Endodermal cell (in vitro differentiated cells): ENCODE data around the gene GAA. TPM values are rescaled to one million over a fixed set of nuclear protein-coding genes. Genes with fewer than 3 reads are reported as not detected.

Experiments
- DNase-seq: peaks from one replicate; pipeline ENCODE4 v3.0.0-alpha.2; 2017
- H3K27ac ChIP-seq: 2 replicates; pipeline ENCODE4 v1.5.1; 2013; ENCODE audit warnings: mild to moderate bottlenecking, low read depth, low read length, moderate library complexity
- H3K27me3 ChIP-seq: 2 replicates; pipeline ENCODE4 v1.6.1; 2013; ENCODE audit warnings: mild to moderate bottlenecking, low read length, moderate library complexity; ENCODE audit not compliant: insufficient read depth, control insufficient read depth, poor library complexity, severe bottlenecking
- H3K36me3 ChIP-seq: 2 replicates; pipeline ENCODE4 v1.7.0; 2013; ENCODE audit warnings: mild to moderate bottlenecking, low read length, moderate library complexity; ENCODE audit not compliant: control insufficient read depth, insufficient read depth
- H3K4me1 ChIP-seq: one replicate; pipeline ENCODE4 v1.7.0; 2013; ENCODE audit warnings: low read length; ENCODE audit not compliant: control insufficient read depth, insufficient read depth
- H3K4me3 ChIP-seq: 2 replicates; pipeline ENCODE4 v1.5.1; 2013; ENCODE audit warnings: mild to moderate bottlenecking, low read length, moderate library complexity
- H3K9ac ChIP-seq: 2 replicates; pipeline ENCODE4 v1.6.1; 2013; ENCODE audit warnings: mild to moderate bottlenecking, low read length, moderate library complexity; ENCODE audit not compliant: poor library complexity, severe bottlenecking; ENCODE audit errors: extremely low read depth
- H3K9me3 ChIP-seq: 2 replicates; pipeline ENCODE4 v1.6.1; 2013; ENCODE audit warnings: mild to moderate bottlenecking, low read length, moderate library complexity; ENCODE audit not compliant: control insufficient read depth
- H3K27ac Mint-ChIP-seq: 2 replicates; pipeline ENCODE4 v1.8.0; 2020; ENCODE audit warnings: mixed read lengths
- H3K27me3 Mint-ChIP-seq: 2 replicates; pipeline ENCODE4 v1.8.0; 2021; ENCODE audit warnings: mild to moderate bottlenecking, mixed read lengths; ENCODE audit not compliant: insufficient read depth
- H3K36me3 Mint-ChIP-seq: 2 replicates; pipeline ENCODE4 v1.8.0; 2020; ENCODE audit warnings: low read depth, mixed read lengths
- H3K4me1 Mint-ChIP-seq: 2 replicates; pipeline ENCODE4 v1.8.0; 2020; ENCODE audit warnings: mixed read lengths
- H3K4me3 Mint-ChIP-seq: 2 replicates; pipeline ENCODE4 v1.8.0; 2020; ENCODE audit warnings: mild to moderate bottlenecking, moderate library complexity, mixed read lengths
- H3K9me3 Mint-ChIP-seq: 2 replicates; pipeline ENCODE4 v1.8.0; 2020; ENCODE audit warnings: mild to moderate bottlenecking, mixed read lengths
- CTCF ChIP-seq: fragments of 200-600 bp; sonication (generic); conservative IDR thresholded peaks from 2 replicates; pipeline ENCODE4 v1.5.0; 2021; ENCODE audit warnings: antibody characterized with exemption, mild to moderate bottlenecking
- WGBS, 2 experiments: methylation state at CpG; one replicate each; pipeline versions ENCODE4 v1.1.5 to v1.1.7; 2013; ENCODE audit warnings: missing lambda C conversion rate in 2 of 2, mixed read lengths in 1 of 2; ENCODE audit not compliant: insufficient coverage in 1 of 2, insufficient read length in 1 of 2; 5-methylcytosine and 5-hydroxymethylcytosine counted together
- total RNA-seq, 2 donors: library from RNA; stranded (reverse); fragmentation: NEBNext Ultra II Directional in 1 of 2; extraction: Animal tissue kit (Norgen Biotek cat#: 25700) in 1 of 2; gene quantifications; 2 replicates in 1 of 2; 3 replicates in 1 of 2; pipeline ENCODE4 v1.2.1, GENCODE V29; 2021

The GAA gene
- total RNA-seq, 2 donors from 2014 or later = 46.4 to 72.3 TPM

- 87 to 95% methylated on average over 5 to 8 of the region's 9 CpGs for WGBS, 2 experiments
- Mint-ChIP-seq H3K36me3 (peaks cover 9% of the 10 kb centered on the region), H3K4me1 (peaks cover 11% of the 10 kb centered on the region), H3K4me3 (no peak overlapping the region), H3K27ac (no peak overlapping the region), H3K27me3 (no peaks in the 10 kb centered on the region), H3K9me3 (peaks cover 8% of the 10 kb centered on the region)
- no peak for DNase-seq
- Histone ChIP-seq H3K4me3 (no peak overlapping the region), H3K27me3 (no peaks in the 10 kb centered on the region), H3K9ac (no peak overlapping the region), H3K27ac (peak overlapping the region; percentile 36), H3K4me1 (peaks cover 6% of the 10 kb centered on the region), H3K36me3 (no peaks in the 10 kb centered on the region), H3K9me3 (peaks cover 10% of the 10 kb centered on the region)
- TF ChIP-seq CTCF = no peak
Measured at GRCh38 chr17:80119839-80120238, 18.5 kb downstream of the GAA start.

GRCh38 chr17:80122026-80122575 lies 20.7 kb downstream of the GAA start:
- Histone ChIP-seq H3K36me3 (no peaks in the 10 kb centered on the region), H3K9ac (no peak overlapping the region), H3K4me3 (no peak overlapping the region), H3K9me3 (no peaks in the 10 kb centered on the region), H3K27me3 (no peaks in the 10 kb centered on the region), H3K4me1 (peaks cover 6% of the 10 kb centered on the region), H3K27ac (no peak overlapping the region)
- Mint-ChIP-seq H3K36me3 (no peaks in the 10 kb centered on the region), H3K4me1 (peaks cover 11% of the 10 kb centered on the region), H3K27me3 (no peaks in the 10 kb centered on the region), H3K4me3 (no peak overlapping the region), H3K27ac (no peak overlapping the region), H3K9me3 (no peaks in the 10 kb centered on the region)
- no peak for DNase-seq
- no peak for TF ChIP-seq CTCF
- WGBS, 2 experiments = 90 to 96% methylated on average over 17 of the region's 17 CpGs

- no peak overlapping the region for H3K4me3 Mint-ChIP-seq
- Histone ChIP-seq H3K27ac (no peak overlapping the region), H3K36me3 (no peaks in the 10 kb centered on the region), H3K9me3 (no peaks in the 10 kb centered on the region), H3K4me3 (no peak overlapping the region), H3K27me3 (no peaks in the 10 kb centered on the region), H3K9ac (no peak overlapping the region), H3K4me1 (peaks cover 6% of the 10 kb centered on the region)
- no peaks in the 10 kb centered on the region for H3K27me3 Mint-ChIP-seq
- H3K27ac Mint-ChIP-seq = no peak overlapping the region
- TF ChIP-seq CTCF = no peak
- H3K9me3 Mint-ChIP-seq = no peaks in the 10 kb centered on the region
- no peaks in the 10 kb centered on the region for H3K36me3 Mint-ChIP-seq
- peaks cover 11% of the 10 kb centered on the region for H3K4me1 Mint-ChIP-seq
- WGBS, 2 experiments = 89 to 100% methylated on average over 3 to 6 of the region's 6 CpGs
- no peak for DNase-seq
Measured at GRCh38 chr17:80122926-80123505, 21.6 kb downstream of the GAA start.
